ENCODE measurements around the gene FAM149A. TPM values are rescaled to one million over a fixed set of nuclear protein-coding genes. Genes with fewer than 3 reads are reported as not detected.

FAM149A gene
- total and polyA plus RNA-seq, 5 donors from 2014 or later = 0.52 to 1.1 TPM; not detected in 3

- H3K9me3 Mint-ChIP-seq = no peaks in the 10 kb centered on the region
- H3K36me3 Mint-ChIP-seq = no peaks in the 10 kb centered on the region
- Histone ChIP-seq H3K27me3 (ENCODE audit: control insufficient read depth, insufficient read depth, low read length) (peaks cover 2% of the 10 kb centered on the region), H3K4me3 (ENCODE audit: low read depth, low read length) (no peak overlapping the region), H3K36me3 (ENCODE audit: control insufficient read depth, insufficient read depth, low read length) (no peaks in the 10 kb centered on the region), H3K27ac (ENCODE audit: insufficient read depth, low read length, poor library complexity, severe bottlenecking) (no peak overlapping the region), H3K9me3 (ENCODE audit: control insufficient read depth in 2 of 2, low read length in 2 of 2) (no peaks in the 10 kb centered on the region), H3K4me1 (ENCODE audit: control insufficient read depth, insufficient read depth, low read length, poor library complexity, severe bottlenecking) (no peaks in the 10 kb centered on the region)
- no peak overlapping the region for H3K27ac Mint-ChIP-seq
- H3K4me1 Mint-ChIP-seq = peaks cover 0 to 4% (median 2%) of the 10 kb centered on the region in 4 donors
- DNase-seq = peak in 1 of 3 donors; percentile 20
- no peak overlapping the region for H3K4me3 Mint-ChIP-seq
- H3K27me3 Mint-ChIP-seq = peaks cover 29% of the 10 kb centered on the region
- ATAC-seq (ENCODE audit: low read depth in 2 of 2) = no peak
These were observed 29.8 kb downstream of the FAM149A start for GRCh38 chr4:186134257-186134656.

- H3K9me3 Mint-ChIP-seq = no peaks in the 10 kb centered on the region
- H3K27me3 ChIP-seq (ENCODE audit: control insufficient read depth, insufficient read depth, low read length) = peaks cover 6% of the 10 kb centered on the region
- H3K27ac ChIP-seq (ENCODE audit: insufficient read depth, low read length, poor library complexity, severe bottlenecking) = no peak overlapping the region
- no peak for DNase-seq
- peak overlapping the region in 1 of 3 donors; percentile 24 for H3K27ac Mint-ChIP-seq
- ATAC-seq (ENCODE audit: low read depth in 2 of 2) = no peak
- H3K4me3 Mint-ChIP-seq = no peak overlapping the region
- H3K27me3 Mint-ChIP-seq = peaks cover 25% of the 10 kb centered on the region
- no peaks in the 10 kb centered on the region for H3K36me3 Mint-ChIP-seq
- H3K4me1 Mint-ChIP-seq = peaks cover 0 to 4% (median 2%) of the 10 kb centered on the region in 4 donors
- no peaks in the 10 kb centered on the region for H3K4me1 ChIP-seq (ENCODE audit: control insufficient read depth, insufficient read depth, low read length, poor library complexity, severe bottlenecking)
- no peaks in the 10 kb centered on the region for H3K36me3 ChIP-seq (ENCODE audit: control insufficient read depth, insufficient read depth, low read length)
- H3K4me3 ChIP-seq (ENCODE audit: low read depth, low read length) = no peak overlapping the region
- no peaks in the 10 kb centered on the region for H3K9me3 ChIP-seq (ENCODE audit: control insufficient read depth in 2 of 2, low read length in 2 of 2)
These were observed 30.4 kb downstream of the FAM149A start for GRCh38 chr4:186134861-186135260.

- no peak overlapping the region for H3K4me3 Mint-ChIP-seq
- Histone ChIP-seq H3K4me1 (ENCODE audit: control insufficient read depth, insufficient read depth, low read length, poor library complexity, severe bottlenecking) (no peaks in the 10 kb centered on the region), H3K9me3 (ENCODE audit: control insufficient read depth in 2 of 2, low read length in 2 of 2) (no peaks in the 10 kb centered on the region), H3K27me3 (ENCODE audit: control insufficient read depth, insufficient read depth, low read length) (peaks cover 6% of the 10 kb centered on the region), H3K27ac (ENCODE audit: insufficient read depth, low read length, poor library complexity, severe bottlenecking) (no peak overlapping the region), H3K4me3 (ENCODE audit: low read depth, low read length) (no peak overlapping the region), H3K36me3 (ENCODE audit: control insufficient read depth, insufficient read depth, low read length) (no peaks in the 10 kb centered on the region)
- peaks cover 0 to 4% (median 2%) of the 10 kb centered on the region in 4 donors for H3K4me1 Mint-ChIP-seq
- no peak overlapping the region for H3K27ac Mint-ChIP-seq
- DNase-seq = peak in 1 of 3 donors; percentile 15
- H3K9me3 Mint-ChIP-seq = no peaks in the 10 kb centered on the region
- ATAC-seq (ENCODE audit: low read depth in 2 of 2) = no peak
- peaks cover 24% of the 10 kb centered on the region for H3K27me3 Mint-ChIP-seq
- H3K36me3 Mint-ChIP-seq = no peaks in the 10 kb centered on the region
These were observed 32.8 kb downstream of the FAM149A start for GRCh38 chr4:186137196-186137794.

GRCh38 chr4:186144198-186144945 is 39.9 kb downstream of the FAM149A start:
- Histone ChIP-seq H3K4me1 (ENCODE audit: control insufficient read depth, insufficient read depth, low read length, poor library complexity, severe bottlenecking) (peaks cover 10% of the 10 kb centered on the region), H3K27ac (ENCODE audit: insufficient read depth, low read length, poor library complexity, severe bottlenecking) (no peak overlapping the region), H3K27me3 (ENCODE audit: control insufficient read depth, insufficient read depth, low read length) (peaks cover 27% of the 10 kb centered on the region), H3K9me3 (ENCODE audit: control insufficient read depth in 2 of 2, low read length in 2 of 2) (no peaks in the 10 kb centered on the region), H3K36me3 (ENCODE audit: control insufficient read depth, insufficient read depth, low read length) (no peaks in the 10 kb centered on the region), H3K4me3 (ENCODE audit: low read depth, low read length) (peak overlapping the region; percentile 32)
- peaks cover 0 to 5% (median 0%) of the 10 kb centered on the region in 7 donors for H3K9me3 Mint-ChIP-seq
- H3K4me3 Mint-ChIP-seq = peak overlapping the region in 2 of 4 donors; percentile 56 to 73
- DNase-seq (no peak), ATAC-seq (ENCODE audit: low read depth in 2 of 2) (peak in 1 of 2 donors; percentile 33)
- H3K27ac Mint-ChIP-seq = no peak overlapping the region
- peaks cover 65% of the 10 kb centered on the region for H3K27me3 Mint-ChIP-seq
- H3K4me1 Mint-ChIP-seq = peaks cover 0 to 12% (median 6%) of the 10 kb centered on the region in 4 donors
- no peaks in the 10 kb centered on the region for H3K36me3 Mint-ChIP-seq

GRCh38 chr4:186144946-186145569 is 40.6 kb downstream of the FAM149A start:
- peaks cover 0 to 12% (median 6%) of the 10 kb centered on the region in 4 donors for H3K4me1 Mint-ChIP-seq
- Histone ChIP-seq H3K27ac (ENCODE audit: insufficient read depth, low read length, poor library complexity, severe bottlenecking) (no peak overlapping the region), H3K4me1 (ENCODE audit: control insufficient read depth, insufficient read depth, low read length, poor library complexity, severe bottlenecking) (peaks cover 10% of the 10 kb centered on the region), H3K9me3 (ENCODE audit: control insufficient read depth in 2 of 2, low read length in 2 of 2) (no peaks in the 10 kb centered on the region), H3K27me3 (ENCODE audit: control insufficient read depth, insufficient read depth, low read length) (peaks cover 24% of the 10 kb centered on the region), H3K4me3 (ENCODE audit: low read depth, low read length) (no peak overlapping the region), H3K36me3 (ENCODE audit: control insufficient read depth, insufficient read depth, low read length) (no peaks in the 10 kb centered on the region)
- H3K9me3 Mint-ChIP-seq = peaks cover 0 to 5% (median 0%) of the 10 kb centered on the region in 7 donors
- no peak overlapping the region for H3K27ac Mint-ChIP-seq
- peak in 1 of 2 donors; percentile 27 for ATAC-seq (ENCODE audit: low read depth in 2 of 2)
- H3K27me3 Mint-ChIP-seq = peaks cover 65% of the 10 kb centered on the region
- peak overlapping the region in 2 of 4 donors; percentile 58 to 75 for H3K4me3 Mint-ChIP-seq
- no peak for DNase-seq
- H3K36me3 Mint-ChIP-seq = no peaks in the 10 kb centered on the region

GRCh38 chr4:186146458-186146857 is 42.0 kb downstream of the FAM149A start:
- no peak overlapping the region for H3K4me3 ChIP-seq (ENCODE audit: low read depth, low read length)
- H3K27ac ChIP-seq (ENCODE audit: insufficient read depth, low read length, poor library complexity, severe bottlenecking) = no peak overlapping the region
- no peak for DNase-seq
- Mint-ChIP-seq H3K9me3 (peaks cover 0 to 5% (median 0%) of the 10 kb centered on the region in 7 donors), H3K36me3 (no peaks in the 10 kb centered on the region), H3K27me3 (peaks cover 65% of the 10 kb centered on the region), H3K4me3 (no peak overlapping the region), H3K4me1 (peaks cover 0 to 12% (median 6%) of the 10 kb centered on the region in 4 donors), H3K27ac (no peak overlapping the region)
- H3K9me3 ChIP-seq (ENCODE audit: control insufficient read depth in 2 of 2, low read length in 2 of 2) = no peaks in the 10 kb centered on the region
- peaks cover 10% of the 10 kb centered on the region for H3K4me1 ChIP-seq (ENCODE audit: control insufficient read depth, insufficient read depth, low read length, poor library complexity, severe bottlenecking)
- no peaks in the 10 kb centered on the region for H3K36me3 ChIP-seq (ENCODE audit: control insufficient read depth, insufficient read depth, low read length)
- peaks cover 24% of the 10 kb centered on the region for H3K27me3 ChIP-seq (ENCODE audit: control insufficient read depth, insufficient read depth, low read length)
- ATAC-seq (ENCODE audit: low read depth in 2 of 2) = no peak

- Mint-ChIP-seq H3K9me3 (peaks cover 0 to 5% (median 0%) of the 10 kb centered on the region in 7 donors), H3K27me3 (peaks cover 46% of the 10 kb centered on the region), H3K27ac (no peak overlapping the region), H3K4me3 (no peak overlapping the region), H3K4me1 (peaks cover 0 to 12% (median 6%) of the 10 kb centered on the region in 4 donors), H3K36me3 (no peaks in the 10 kb centered on the region)
- H3K4me3 ChIP-seq (ENCODE audit: low read depth, low read length) = no peak overlapping the region
- no peak for DNase-seq
- H3K9me3 ChIP-seq (ENCODE audit: control insufficient read depth in 2 of 2, low read length in 2 of 2) = no peaks in the 10 kb centered on the region
- H3K27me3 ChIP-seq (ENCODE audit: control insufficient read depth, insufficient read depth, low read length) = peaks cover 20% of the 10 kb centered on the region
- H3K4me1 ChIP-seq (ENCODE audit: control insufficient read depth, insufficient read depth, low read length, poor library complexity, severe bottlenecking) = peaks cover 10% of the 10 kb centered on the region
- ATAC-seq (ENCODE audit: low read depth in 2 of 2) = no peak
- no peaks in the 10 kb centered on the region for H3K36me3 ChIP-seq (ENCODE audit: control insufficient read depth, insufficient read depth, low read length)
- no peak overlapping the region for H3K27ac ChIP-seq (ENCODE audit: insufficient read depth, low read length, poor library complexity, severe bottlenecking)
These were observed 44.0 kb downstream of the FAM149A start for GRCh38 chr4:186148336-186148975.

Measured in CD4-positive, CD25-positive, alpha-beta regulatory T cell (primary cell).